ENCODE data around the gene DTL.

DNA sequence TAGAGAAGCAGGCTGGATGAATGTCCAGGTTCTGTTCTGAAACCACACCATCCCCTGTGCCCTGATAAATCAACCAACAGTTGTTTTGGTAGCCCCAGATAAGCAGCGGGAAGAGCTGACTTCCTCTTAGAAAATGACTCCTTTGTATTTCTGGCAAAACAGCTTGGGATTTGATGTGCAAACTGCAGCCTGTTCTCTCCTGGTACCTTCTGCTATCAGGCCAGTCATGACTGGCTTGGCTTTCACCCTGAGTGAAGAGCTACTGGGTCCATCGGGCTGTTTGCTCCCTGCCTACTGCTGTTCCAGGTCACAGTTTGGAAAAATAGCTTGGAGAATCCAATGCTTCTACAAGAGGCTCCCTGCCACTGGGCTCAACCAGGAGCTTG is 116.8 kb downstream of the DTL start:
- TF ChIP-seq TARDBP (IDR thresholded peaks at IDR 0.05) (no peak), FOXK2 (IDR thresholded peaks at IDR 0.05) (no peak), HDGF (IDR thresholded peaks at IDR 0.05; ENCODE audit: borderline replicate concordance) (no peak), SP1 (IDR thresholded peaks at IDR 0.05) (no peak), ARNT (IDR thresholded peaks at IDR 0.05) (no peak), BHLHE40 (IDR thresholded peaks at IDR 0.05; ENCODE audit: borderline replicate concordance) (no peak), FOXM1 (IDR thresholded peaks at IDR 0.05; ENCODE audit: borderline replicate concordance) (no peak), L3MBTL2 (conservative IDR thresholded peaks at IDR 0.05) (no peak), SUZ12 (IDR thresholded peaks at IDR 0.05) (no peak), LEF1 (IDR thresholded peaks at IDR 0.05; ENCODE audit: borderline replicate concordance) (no peak)

All from HEK293T (cell line).